ENCODE measurements around the gene CAD.

DNA sequence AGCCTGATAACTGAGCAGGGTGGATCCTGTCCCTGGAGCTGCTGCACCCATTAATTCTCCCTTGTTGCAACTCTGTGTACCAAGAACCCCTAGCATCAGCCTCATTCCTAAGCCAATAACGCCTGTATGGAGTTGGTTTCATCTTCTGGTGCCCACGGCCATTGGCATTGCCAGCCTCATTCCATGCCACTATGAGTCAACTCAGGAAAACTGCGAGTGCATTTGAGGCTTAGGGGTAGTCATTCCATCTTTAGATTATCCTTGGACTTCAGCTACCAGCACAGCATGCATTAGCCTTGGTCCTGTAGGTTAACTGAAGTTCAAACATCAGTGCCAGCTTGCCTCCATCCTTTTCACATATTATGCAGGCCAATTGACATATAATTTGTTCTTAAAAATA is 63.7 kb downstream of the CAD start:
- TF ChIP-seq EP300 (IDR thresholded peaks at IDR 0.05) (no peak), CTCF (IDR thresholded peaks at IDR 0.05) (no peak), POLR2A (IDR thresholded peaks at IDR 0.05) (no peak)

Measured in ovary (tissue), 3 donors.